HG03175 (cell line): ENCODE measurements around the gene OTUD1.
A peak's percentile ranks its signal among the peaks of the same experiment; 100 is the strongest.

Experiments
- ATAC-seq: cut with Tn5 transposase; IDR thresholded peaks from one replicate; pipeline ENCODE4 v1.9.1; 2021; ENCODE audit warnings: mild to moderate bottlenecking, moderate library complexity; ENCODE audit not compliant: unreplicated experiment

OTUD1 gene

DNA sequence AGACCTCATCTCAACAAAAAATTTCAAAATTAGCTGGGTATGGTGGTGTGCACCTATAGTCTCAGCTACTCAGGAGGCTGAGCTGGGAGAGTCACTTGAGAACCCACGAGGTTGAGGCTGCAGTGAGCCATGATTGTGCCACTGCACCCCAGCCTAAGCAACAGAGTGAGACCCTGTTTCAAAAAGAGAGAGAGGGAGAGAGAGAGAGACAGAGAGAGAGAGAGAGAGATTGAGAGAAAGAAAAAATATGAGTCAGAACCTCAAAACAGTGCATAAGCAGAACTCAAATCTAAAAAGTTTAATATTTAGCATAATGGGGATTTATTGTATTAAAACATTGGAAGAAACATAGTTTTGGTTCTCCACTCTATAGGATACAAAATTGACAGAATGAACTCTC is 17.5 kb upstream of the OTUD1 start:
- no peak for ATAC-seq

DNA sequence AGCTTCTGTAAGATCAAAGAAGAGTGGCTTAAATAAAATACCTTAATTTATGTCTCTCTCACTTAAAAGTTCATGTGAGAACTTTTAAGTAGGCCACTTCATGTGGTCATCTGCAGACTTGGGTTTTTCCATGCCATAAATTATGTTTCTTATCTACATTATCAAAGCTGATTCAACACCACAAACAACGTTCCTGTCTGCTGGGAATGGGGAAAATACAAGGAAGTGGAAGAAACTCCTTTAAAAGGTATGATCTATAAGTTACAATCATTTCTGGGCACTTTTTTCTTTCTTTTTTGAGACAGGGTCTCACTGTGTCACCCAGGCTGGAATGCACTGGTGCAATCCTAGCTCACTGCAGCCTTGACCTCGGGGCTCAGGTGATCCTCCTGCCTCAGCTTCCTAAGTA is 16.9 kb upstream of the OTUD1 start:
- ATAC-seq: no peak

DNA sequence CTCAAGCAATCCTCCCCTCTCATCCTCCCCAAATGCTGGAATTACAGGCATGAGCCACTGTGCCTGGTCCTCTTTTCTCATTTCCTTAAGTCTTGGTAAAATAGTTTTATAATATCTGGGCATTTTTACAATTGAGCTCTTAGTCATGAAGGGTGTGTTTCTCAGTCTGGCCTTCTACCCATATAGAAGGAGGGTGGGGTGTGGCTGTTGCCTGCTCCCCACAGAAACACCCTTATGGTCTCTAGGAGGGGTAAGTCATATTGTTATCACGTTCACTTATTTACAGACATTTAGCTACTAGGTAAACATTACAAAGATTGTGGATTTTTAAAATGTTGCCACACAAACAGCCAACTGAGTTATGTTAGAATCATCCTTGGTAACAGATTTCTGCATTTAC is 6.7 kb upstream of the OTUD1 start:
- no peak for ATAC-seq

DNA sequence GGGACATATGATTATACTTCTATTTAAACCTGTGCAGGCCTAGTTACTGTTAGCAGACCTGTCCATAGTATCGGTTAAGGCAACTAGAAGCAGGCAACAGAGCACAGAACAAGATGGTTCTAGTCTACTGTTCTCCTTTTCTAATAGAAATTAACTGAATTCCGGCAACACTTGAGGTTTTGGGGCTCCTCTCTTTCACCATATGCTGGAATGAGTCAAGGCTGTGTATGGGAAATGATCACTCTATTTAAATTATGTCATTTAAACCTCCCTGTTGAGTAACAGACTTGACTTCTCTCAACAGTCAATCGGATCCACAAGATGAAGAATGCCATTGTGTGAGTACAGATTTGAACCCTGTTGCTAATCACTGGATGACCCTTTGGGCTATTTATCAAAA is 6.2 kb upstream of the OTUD1 start:
- no peak for ATAC-seq

DNA sequence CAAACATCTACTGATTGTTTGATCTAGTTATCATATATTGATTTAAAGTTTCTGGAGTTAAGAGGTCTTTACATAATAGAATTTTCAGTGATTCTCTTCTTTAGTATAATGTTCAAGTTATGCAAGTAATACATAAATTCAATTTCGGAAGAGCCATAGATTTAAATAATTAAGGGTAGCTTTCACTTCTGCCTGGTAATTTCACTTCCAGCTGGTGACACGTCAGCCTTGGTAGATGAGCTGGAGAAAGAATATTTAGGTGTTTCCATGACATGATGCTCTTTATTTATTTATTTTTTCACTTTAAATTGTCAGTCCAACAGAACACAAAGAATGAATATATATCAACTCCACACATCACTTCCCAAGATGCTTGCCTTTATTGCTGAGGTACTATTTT is 5.2 kb upstream of the OTUD1 start:
- ATAC-seq: no peak

DNA sequence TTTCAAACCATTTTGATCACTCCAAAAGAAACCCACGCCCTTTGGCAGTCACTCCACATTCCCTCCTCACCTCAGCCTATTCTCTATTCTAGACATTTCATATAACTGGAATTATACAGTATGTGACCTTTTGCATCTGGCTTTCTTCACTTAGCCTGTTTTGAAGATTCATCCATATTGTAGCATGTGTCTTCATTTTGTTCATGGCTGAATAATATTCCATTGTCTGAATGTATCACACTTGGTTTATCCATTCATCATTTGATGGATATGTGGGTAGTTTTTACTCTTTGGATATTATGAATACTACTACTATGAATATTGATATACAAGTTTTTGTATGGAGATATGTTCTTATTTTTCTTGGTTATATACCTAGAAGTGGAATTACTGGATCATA is 3.5 kb upstream of the OTUD1 start:
- no peak for ATAC-seq

DNA sequence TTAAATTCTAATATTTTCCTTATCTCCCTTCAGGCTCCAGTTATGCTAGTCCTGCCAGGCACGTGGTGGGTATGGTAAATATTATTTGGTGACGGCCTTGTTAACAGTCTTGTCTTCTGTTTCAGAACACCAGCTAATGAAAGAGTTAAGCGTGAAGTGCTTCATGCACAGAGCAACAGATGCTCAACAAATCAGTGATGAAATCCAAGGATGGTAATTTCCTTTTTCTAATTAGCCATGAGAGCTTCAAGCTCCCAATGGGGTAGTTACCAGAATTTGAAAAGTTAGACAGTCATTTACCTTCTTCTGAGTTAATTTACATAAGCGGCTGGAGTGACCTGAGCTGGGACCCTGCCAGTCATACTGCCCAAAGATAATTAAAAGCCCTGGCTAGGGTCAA is 1.9 kb upstream of the OTUD1 start:
- ATAC-seq: no peak

DNA sequence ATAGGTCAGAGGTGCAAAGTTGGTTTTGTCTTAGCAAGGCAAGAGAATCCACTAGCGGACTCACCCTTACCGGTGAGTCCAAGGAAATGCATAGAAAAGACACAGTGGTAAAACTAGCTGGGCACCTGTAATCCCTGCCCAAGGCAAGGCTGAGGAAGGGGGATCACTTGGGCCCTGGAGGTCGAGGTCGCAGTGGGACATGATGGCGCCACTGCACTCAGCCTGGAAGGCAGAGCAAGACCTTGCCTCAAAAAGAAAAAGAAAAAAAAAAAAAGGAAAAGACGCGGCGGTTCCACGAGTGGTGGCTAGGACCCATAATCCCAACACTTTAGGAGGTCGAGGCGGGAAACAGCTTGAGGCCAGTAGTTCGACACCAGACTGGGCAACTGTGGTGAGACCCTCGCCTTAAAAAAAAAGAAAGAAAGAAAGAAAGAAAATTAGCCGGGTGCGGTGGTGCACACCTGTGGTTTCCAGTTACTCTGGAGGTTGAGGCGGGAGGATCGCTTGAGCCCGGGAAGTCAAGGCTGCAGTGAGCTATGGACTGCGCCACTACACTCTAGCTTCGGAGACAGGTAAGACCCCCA is 820 bp upstream of the OTUD1 start:
- ATAC-seq: no peak

DNA sequence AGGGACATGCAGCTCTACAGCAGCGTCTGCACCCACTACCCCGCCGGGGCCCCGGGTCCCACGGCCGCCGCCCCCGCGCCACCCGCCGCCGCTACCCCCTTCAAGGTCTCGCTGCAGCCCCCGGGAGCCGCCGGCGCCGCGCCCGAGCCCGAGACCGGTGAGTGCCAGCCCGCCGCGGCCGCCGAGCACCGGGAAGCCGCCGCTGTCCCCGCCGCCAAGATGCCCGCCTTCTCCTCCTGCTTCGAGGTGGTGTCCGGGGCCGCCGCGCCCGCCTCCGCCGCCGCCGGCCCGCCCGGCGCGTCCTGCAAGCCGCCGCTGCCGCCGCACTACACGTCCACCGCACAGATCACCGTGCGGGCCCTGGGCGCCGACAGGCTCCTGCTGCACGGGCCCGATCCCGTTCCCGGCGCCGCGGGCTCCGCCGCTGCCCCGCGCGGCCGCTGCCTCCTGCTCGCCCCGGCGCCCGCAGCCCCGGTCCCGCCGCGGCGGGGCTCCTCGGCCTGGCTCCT is 631 bp downstream of the OTUD1 start:
- ATAC-seq: peak; percentile 15

DNA sequence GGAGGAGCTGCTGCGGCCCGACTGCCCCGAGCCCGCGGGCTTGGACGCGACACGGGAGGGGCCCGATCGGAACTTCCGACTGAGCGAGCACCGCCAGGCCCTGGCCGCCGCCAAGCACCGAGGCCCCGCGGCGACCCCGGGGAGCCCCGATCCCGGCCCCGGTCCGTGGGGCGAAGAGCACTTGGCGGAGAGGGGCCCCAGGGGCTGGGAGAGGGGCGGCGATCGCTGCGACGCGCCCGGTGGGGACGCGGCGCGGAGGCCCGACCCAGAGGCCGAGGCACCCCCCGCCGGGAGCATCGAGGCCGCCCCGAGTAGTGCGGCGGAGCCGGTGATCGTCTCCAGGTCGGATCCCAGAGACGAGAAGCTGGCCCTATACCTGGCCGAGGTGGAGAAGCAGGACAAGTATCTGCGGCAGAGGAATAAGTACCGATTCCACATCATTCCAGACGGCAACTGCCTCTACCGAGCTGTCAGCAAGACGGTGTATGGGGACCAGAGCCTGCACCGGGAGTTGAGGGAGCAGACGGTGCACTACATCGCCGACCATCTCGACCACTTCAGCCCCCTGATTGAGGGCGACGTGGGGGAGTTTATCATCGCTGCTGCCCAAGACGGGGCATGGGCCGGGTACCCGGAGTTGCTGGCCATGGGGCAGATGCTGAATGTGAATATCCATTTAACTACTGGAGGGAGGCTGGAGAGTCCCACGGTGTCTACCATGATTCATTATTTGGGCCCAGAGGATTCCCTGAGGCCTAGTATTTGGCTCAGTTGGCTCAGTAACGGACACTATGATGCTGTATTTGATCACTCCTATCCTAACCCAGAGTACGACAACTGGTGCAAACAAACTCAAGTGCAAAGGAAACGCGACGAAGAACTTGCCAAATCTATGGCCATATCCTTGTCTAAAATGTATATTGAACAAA is 1.4 kb downstream of the OTUD1 start:
- ATAC-seq: peak; percentile 16

DNA sequence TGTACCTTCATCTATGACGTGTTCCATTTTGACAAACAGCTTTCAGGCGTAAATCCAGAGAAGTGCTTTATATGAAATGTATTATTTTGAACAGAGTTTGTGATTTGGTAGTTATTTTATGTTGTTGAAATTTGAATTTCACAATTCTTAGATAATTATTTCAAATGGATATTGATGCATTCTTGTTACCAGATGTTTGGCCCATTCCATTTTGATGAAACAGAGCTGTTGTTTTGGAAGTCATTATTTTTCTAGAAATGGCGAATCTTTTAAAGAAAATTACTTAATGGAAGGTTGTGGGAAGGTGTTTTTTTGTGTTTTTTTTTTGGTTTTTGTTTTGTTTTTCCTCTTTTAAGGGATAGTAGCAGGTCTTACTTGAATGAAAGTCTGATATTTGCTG is 2.4 kb downstream of the OTUD1 start:
- no peak for ATAC-seq

DNA sequence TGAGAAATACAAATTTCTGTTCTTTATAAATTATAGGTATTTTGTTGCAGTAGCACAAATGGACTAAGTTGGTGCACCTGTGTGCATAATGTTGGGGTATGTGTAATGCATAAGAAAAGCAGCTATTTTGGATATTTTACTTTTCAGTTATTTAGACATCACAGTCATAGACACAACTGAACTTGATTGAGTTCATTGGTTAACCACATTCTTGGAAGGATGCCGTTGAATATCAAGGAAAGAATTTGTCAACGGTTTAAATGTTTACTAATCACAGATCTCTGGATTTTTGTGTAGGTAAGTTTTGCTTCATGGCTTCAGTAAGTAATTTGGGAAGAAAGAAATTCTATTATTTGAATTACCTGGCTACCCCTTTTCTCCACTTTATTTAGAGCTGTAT is 4.1 kb downstream of the OTUD1 start:
- ATAC-seq: no peak

DNA sequence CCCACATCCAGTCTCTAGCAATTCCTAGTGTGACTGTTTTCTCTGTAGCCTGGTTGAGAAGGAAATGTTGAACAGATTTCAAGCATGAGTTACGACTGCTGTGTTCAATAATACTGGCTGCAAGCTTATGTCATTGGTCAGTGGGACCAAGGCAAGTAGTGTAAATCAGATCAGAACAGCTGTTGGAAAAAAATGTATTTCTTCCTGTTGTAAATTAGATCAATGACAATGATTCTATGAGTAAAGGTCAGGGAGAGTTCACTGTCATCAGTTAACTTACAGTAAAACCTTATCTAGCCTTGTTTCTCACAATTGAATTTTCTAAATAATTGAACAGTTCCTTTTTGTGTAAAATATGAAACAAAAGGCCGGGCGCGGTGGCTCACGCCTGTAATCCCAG is 6.7 kb downstream of the OTUD1 start:
- no peak for ATAC-seq

DNA sequence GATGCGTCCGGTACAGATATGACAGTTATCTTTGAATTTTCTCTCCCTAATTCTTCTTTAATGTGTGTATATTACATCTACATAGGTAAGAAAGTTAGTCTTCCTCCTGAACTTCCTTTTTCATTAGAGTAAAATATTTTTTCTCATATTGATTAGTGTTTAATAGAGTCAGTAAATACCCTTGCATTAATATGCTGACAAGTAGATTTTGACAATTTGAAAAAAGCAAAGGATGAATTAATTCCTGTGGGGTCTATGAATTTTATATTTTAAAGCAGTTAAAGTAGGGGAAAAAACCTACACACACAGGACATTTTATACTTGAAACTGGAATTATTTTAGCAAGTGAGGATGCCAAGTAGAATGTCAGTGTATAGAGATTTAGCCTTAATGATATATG is 9.4 kb downstream of the OTUD1 start:
- ATAC-seq: no peak

DNA sequence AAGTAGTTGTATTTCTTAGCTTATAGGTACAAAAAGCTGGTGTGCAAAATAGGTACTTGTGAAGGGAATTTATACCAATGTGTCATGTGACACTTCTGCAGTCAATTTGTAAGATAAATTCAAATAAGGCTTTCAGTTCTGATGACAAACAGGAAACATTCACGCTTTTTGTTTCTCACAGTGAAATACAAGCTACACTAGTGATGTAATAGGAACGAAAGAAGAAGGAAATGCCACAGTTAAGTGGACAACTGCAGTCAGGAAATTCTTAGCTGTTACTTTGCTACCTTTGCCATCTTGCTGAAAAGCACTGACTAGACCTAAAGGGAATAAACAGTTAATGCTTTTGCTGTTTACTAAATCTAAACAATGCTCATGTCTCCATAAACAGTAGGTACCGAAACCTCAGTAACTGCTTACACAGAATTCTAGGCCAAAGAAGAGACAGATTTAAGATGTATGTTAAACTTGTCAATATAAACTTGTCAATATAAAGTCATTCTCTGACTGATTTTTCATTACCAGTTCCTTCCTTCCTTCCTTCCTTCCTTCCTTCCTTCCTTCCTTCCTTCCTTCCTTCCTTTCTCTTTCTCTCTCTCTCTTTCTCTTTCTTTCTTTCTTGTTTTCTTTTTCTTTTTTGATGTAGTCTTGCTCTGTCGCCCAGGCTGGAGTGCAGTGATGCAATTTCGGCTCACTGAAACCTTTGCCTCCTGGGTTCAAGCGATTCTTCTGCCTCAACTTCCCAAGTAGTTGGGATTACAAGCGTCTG is 10.1 kb downstream of the OTUD1 start:
- peak; percentile 91 for ATAC-seq

DNA sequence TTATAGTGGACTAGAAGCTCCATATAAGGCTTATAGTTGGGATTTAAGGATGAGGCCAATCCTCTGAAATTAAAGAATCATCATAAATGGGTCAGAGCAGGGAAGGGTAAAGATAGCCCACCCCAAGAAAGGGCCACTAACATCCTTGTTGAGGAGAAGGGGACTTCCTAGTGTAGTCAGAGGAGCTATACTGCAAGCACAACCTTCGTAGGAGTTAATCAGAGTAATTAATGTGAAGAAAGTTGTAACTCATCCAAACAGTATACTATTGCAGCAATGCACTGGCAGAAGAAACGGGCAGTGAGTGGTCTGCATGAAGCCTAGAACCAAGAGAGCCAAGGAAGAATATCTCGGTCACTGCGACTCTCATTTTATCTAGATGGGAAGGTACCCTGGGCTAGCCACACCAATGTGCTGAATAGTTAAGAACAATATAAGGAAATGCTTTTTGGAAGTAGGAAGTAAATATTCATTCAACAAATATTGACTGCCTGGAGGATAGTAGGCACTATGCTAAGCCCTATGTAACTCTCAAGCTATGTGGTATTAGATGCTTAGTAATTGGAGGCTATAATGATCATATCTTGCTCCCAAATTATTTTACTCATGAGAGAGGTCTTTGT is 13.3 kb downstream of the OTUD1 start:
- ATAC-seq: no peak

DNA sequence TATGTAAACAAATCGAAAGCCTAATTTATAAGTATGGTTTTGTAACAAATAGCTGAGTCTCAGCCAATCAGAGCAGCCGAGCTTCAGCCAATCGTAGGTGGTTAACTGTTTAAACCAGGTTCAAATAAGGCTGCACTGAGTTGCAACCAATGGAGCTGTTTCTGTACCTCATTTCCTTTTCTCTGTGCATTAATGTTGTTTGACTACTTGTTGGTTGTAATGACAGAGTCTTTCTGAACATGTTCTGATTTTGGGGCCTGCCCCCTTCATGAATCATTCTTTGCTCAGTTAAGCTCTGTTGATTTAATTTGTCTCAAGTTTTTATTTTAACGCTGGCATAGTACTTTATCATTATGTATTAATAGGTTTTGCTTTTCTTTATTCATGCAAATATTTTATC is 14.6 kb downstream of the OTUD1 start:
- ATAC-seq: no peak

DNA sequence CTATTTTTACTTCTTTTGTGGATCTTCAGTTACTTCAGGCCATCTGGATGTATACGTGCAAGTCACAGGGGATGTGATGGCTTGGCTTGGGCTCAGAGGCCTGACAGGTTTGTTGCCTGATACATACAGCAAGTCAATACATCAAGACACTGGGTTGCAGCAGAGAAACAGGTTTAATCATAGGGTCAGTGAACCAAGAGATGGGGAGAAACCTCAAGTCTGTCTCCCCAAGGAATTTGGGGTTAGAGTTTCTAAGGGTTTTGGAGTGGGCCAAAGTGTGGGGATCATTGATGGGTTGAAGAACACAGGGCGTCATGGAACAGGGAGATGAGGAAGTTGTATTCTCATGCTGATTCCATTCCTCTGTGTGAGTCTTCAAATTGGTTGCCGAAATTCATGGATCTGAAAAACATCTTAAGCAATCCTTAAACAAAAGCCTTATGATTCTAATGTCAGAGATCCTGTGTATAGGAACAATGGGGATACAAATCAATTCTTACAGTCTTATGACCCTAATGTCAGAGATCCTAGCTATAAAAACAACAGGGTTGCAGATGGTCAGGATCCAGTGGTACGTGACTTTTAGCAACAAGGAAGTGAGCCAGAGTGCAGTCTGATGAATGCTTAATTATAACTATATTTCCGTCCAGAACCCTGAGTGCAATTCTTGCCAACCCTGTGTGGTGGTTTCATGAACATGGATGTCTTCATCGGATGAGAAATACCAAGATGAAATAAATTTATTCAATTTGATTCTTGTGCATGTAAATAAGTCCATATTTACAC is 18.9 kb downstream of the OTUD1 start:
- ATAC-seq: no peak

DNA sequence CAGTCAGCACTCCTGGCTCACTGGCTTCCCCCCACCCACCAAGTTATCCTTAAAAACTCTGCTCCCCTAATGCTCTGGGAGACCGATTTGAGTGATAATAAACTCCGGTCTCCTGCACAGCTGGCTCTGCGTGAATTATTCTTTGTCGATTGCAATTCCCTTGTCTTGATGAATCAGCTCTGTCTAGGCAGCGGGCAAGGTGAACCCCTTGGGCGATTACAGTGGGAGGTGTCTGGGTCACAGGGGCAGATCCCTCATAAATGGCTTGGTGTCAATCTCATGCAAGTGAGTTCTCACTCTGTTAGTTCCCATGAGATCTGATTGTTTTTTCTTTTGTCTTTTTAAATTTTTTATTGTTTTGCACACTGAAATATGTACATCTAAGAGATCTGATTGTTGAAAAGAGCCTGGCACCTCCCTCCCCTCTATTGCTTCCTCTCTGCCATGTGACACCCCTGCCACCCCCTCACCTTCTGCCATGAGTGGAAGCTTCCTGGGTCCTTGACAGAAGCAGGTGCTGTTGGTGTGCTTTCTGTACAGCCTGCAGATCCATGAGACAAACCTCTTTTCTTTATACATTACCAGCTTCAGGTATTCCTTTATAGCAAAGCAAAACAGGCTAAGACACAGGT is 20.5 kb downstream of the OTUD1 start:
- ATAC-seq: no peak

DNA sequence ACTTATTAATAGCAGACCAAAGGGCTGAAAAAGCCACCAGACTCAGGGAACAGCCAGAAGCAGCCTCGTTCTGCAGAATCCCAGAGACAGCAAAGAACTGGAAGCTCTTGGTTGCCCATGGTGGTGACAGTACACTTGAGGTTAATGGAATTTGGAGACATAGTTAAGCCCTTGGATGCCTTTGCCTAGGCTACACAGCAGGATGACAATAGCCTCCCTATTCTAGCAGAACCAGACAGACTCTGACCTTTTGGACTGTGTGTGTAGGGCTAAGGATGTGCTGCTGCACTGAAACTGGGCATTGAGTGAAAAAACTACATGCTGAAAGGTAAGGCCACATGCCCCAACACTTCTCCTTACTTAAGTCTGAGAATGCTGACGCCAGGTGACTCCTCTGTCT is 22.7 kb downstream of the OTUD1 start:
- ATAC-seq: no peak
